GM18870 (cell line): ENCODE results near the gene PSMB10.
"Not testable (repeated sequence)": the region's sequence is repeated elsewhere in the genome, so short reads cannot be mapped to it uniquely, and the experiment has no call there.

Source experiments
- ATAC-seq: cut with Tn5 transposase; IDR thresholded peaks from one replicate; pipeline ENCODE4 v1.9.1; 2021; ENCODE audit warnings: moderate library complexity; ENCODE audit not compliant: unreplicated experiment

Gene PSMB10

GRCh38 chr16:67936124-67936879, at the start of gene PSMB10:
TSS of gene PSMB10 (minus strand) at chr16:67936850. CDS start at chr16:67936749, 101 bp downstream.
- no peak for ATAC-seq

GRCh38 chr16:67982011-67982696, 45.5 kb upstream of the PSMB10 start:
- ATAC-seq = no peak

- no peak for ATAC-seq
These were observed 43.5 kb upstream of the PSMB10 start, which contains the start of gene DPEP3 for GRCh38 chr16:67979955-67980678. TSS of gene DPEP3 (minus strand) at chr16:67980499. CDS start at chr16:67980380, 119 bp downstream.

- ATAC-seq = no peak
These were observed 41.0 kb upstream of the PSMB10 start for GRCh38 chr16:67977469-67978227.

GRCh38 chr16:67977005-67977404, 40.4 kb upstream of the PSMB10 start:
- ATAC-seq = no peak

GRCh38 chr16:67976205-67976604, 39.6 kb upstream of the PSMB10 start:
- ATAC-seq = no peak

- ATAC-seq = no peak
These were observed 38.9 kb upstream of the PSMB10 start for GRCh38 chr16:67975321-67976105.

- not testable (repeated sequence) for ATAC-seq
These were observed 35.6 kb upstream of the PSMB10 start for GRCh38 chr16:67972285-67972684.

GRCh38 chr16:67971111-67971510, 34.5 kb upstream of the PSMB10 start:
- no peak for ATAC-seq

- no peak for ATAC-seq
These were observed 32.8 kb upstream of the PSMB10 start for GRCh38 chr16:67969254-67970039.

- no peak for ATAC-seq
These were observed 32.0 kb upstream of the PSMB10 start, which contains the start of gene SLC12A4 for GRCh38 chr16:67968400-67969253. TSS of gene SLC12A4 (minus strand) at chr16:67968637. CDS start at chr16:67968553, 84 bp downstream.

- no peak for ATAC-seq
These were observed 31.3 kb upstream of the PSMB10 start for GRCh38 chr16:67967958-67968399.

GRCh38 chr16:67967183-67967957, 30.7 kb upstream of the PSMB10 start:
- no peak for ATAC-seq

- no peak for ATAC-seq
These were observed 30.0 kb upstream of the PSMB10 start for GRCh38 chr16:67966549-67967182.

- no peak for ATAC-seq
These were observed 29.3 kb upstream of the PSMB10 start for GRCh38 chr16:67965668-67966548.
